Measurements from ENCODE around the gene EEFSEC. TPM values are rescaled to one million over a fixed set of nuclear protein-coding genes. Genes with fewer than 3 reads are reported as not detected.

Gene EEFSEC
- total RNA-seq, 1 experiment from 2014 or later: 9.5 TPM

- no peak overlapping the region for H3K23ac ChIP-seq (ENCODE audit: insufficient read length, low read depth, low read length)
- no peaks in the 10 kb centered on the region for H3K27me3 ChIP-seq (ENCODE audit: insufficient read depth, low read length)
- H3K79me1 ChIP-seq (ENCODE audit: insufficient read depth, low read depth, low read length, poor library complexity, severe bottlenecking): no peaks in the 10 kb centered on the region
- H3K27ac Mint-ChIP-seq: peak overlapping the region in 1 of 3 experiments; percentile 31; a peak in 2 of 7 replicates
- no peak overlapping the region for H2BK5ac ChIP-seq (ENCODE audit: insufficient read length, low read length)
- no peak overlapping the region for H2BK15ac ChIP-seq (ENCODE audit: low read depth, low read length)
- peaks cover 11 to 22% of the 10 kb centered on the region in 2 experiments for H3K4me1 Mint-ChIP-seq
- H3K36me3 Mint-ChIP-seq (ENCODE audit: insufficient read depth in 1 of 3, low read depth in 3 of 3): no peaks in the 10 kb centered on the region; a peak in 2 of 7 replicates
- H2BK12ac ChIP-seq (ENCODE audit: insufficient read length, low read depth, low read length): no peak overlapping the region
- H3K4me2 ChIP-seq (ENCODE audit: insufficient read depth, insufficient read length, low read length): no peak overlapping the region
- H3K9me3 ChIP-seq (ENCODE audit: control insufficient read depth, low read depth, low read length): no peaks in the 10 kb centered on the region
- no peak overlapping the region for H3K56ac ChIP-seq (ENCODE audit: insufficient read length, low read depth, low read length)
- H3K23me2 ChIP-seq (ENCODE audit: insufficient read length, low read depth, low read length, poor library complexity, severe bottlenecking): no peaks in the 10 kb centered on the region
- no peak overlapping the region for H2BK120ac ChIP-seq (ENCODE audit: low read depth, low read length, poor library complexity, severe bottlenecking)
- H3K9ac ChIP-seq (ENCODE audit: extremely low read depth, insufficient read length, low read length): no peak overlapping the region
- no peak overlapping the region for H2BK20ac ChIP-seq (ENCODE audit: low read depth, low read length, poor library complexity, severe bottlenecking)
- no peak overlapping the region for H2AFZ ChIP-seq (ENCODE audit: low read length)
- H4K20me1 ChIP-seq (ENCODE audit: control insufficient read depth, insufficient read depth, insufficient read length): peaks cover 2% of the 10 kb centered on the region
- no peak overlapping the region for H3K14ac ChIP-seq (ENCODE audit: insufficient read depth, low read length)
- no peaks in the 10 kb centered on the region for H3K27me3 Mint-ChIP-seq (ENCODE audit: low read depth)
- H2AK5ac ChIP-seq (ENCODE audit: insufficient read length, low read length): no peak overlapping the region
- no peak overlapping the region for H3T11ph ChIP-seq (ENCODE audit: low read length)
- no peak overlapping the region for H4K91ac ChIP-seq (ENCODE audit: insufficient read length, low read depth, low read length)
- H3K9me3 Mint-ChIP-seq: no peaks in the 10 kb centered on the region
- no peak for DNase-seq
- no CpG with 5 or more reads among the region's 10 CpGs for WGBS (ENCODE audit: extremely low coverage, insufficient read length, low lambda C conversion rate)
- H3K4me1 ChIP-seq (ENCODE audit: insufficient read depth, low read length): no peaks in the 10 kb centered on the region; the same call in 1 of the 2 replicates
- H3K4me3 Mint-ChIP-seq: no peak overlapping the region
- no peak overlapping the region for H4K5ac ChIP-seq (ENCODE audit: insufficient read length, low read depth, low read length)
- no peaks in the 10 kb centered on the region for H3K79me2 ChIP-seq (ENCODE audit: insufficient read depth, low read length)
- H3K18ac ChIP-seq (ENCODE audit: insufficient read length, low read depth, low read length): no peak overlapping the region
- no peak overlapping the region for H3K4ac ChIP-seq (ENCODE audit: low read depth, low read length)
- H4K8ac ChIP-seq (replicated peaks; ENCODE audit: insufficient read length, low read depth, low read length): no peak overlapping the region
- no peak overlapping the region for H3K27ac ChIP-seq (ENCODE audit: insufficient read length, low read depth, low read length)
- no peak for TF ChIP-seq CTCF (conservative IDR thresholded peaks at IDR 0.05)
Observed at GRCh38 chr3:128337305-128337704, 184.0 kb downstream of the EEFSEC start.
